Caco-2 (cell line): ENCODE measurements around the gene CCDC112. TPM values are rescaled to one million over a fixed set of nuclear protein-coding genes. Genes with fewer than 3 reads are reported as not detected.
A peak's percentile ranks its signal among the peaks of the same experiment; 100 is the strongest.

Source experiments
- BruUV-seq: library from RNA; stranded (reverse); fragments of 400-500 nt; replicated peaks from 2 replicates; lab custom pipeline; 2021; lab: Mats Ljungman, UMichigan
- CTCF ChIA-PET: fragments of 300-600 bp; sonication (Branson Sonifier 250); formaldehyde crosslinking; loops from one replicate; lab custom pipeline; 2022; ENCODE audit warnings: antibody characterized with exemption; lab: Charles Lee
- POLR2A ChIA-PET: fragments of 300-600 bp; sonication (Branson Sonifier 250); formaldehyde crosslinking; loops from one replicate; lab custom pipeline; 2022; ENCODE audit warnings: antibody characterized with exemption; lab: Charles Lee
- DNase-seq, 2 experiments: peaks; one replicate each; pipeline versions ENCODE4 v3.0.0 to v3.0.0-alpha.2; 2020 to 2022
- H3K27me3 ChIP-seq: replicated peaks from 2 replicates; pipeline ENCODE4 v1.6.0; 2011; ENCODE audit warnings: low read length; ENCODE audit not compliant: control insufficient read depth, insufficient read depth
- H3K36me3 ChIP-seq: 2 replicates; pipeline ENCODE4 v1.5.1; 2011; ENCODE audit warnings: low read length; ENCODE audit not compliant: control insufficient read depth, insufficient read depth
- H3K4me1 ChIP-seq: fragments of 250-450 bp; sonication (Bioruptor Pico); 2 replicates; pipeline ENCODE4 v1.5.1; 2020; ENCODE audit warnings: mild to moderate bottlenecking
- H3K4me3 ChIP-seq: 2 replicates; pipeline ENCODE4 v1.5.1; 2011; ENCODE audit warnings: low read depth, mild to moderate bottlenecking, control low read depth, low read length
- H3K9me3 ChIP-seq: fragments of 250-450 bp; sonication (Bioruptor Pico); 2 replicates; pipeline ENCODE4 v1.5.1; 2020; ENCODE audit warnings: mild to moderate bottlenecking, moderate library complexity
- H3K27ac Mint-ChIP-seq: one replicate; pipeline ENCODE4 v1.8.0; 2022; ENCODE audit warnings: mixed read lengths; ENCODE audit not compliant: unreplicated experiment
- H3K27me3 Mint-ChIP-seq: one replicate; pipeline ENCODE4 v1.8.0; 2022; ENCODE audit warnings: mixed read lengths; ENCODE audit not compliant: insufficient read depth, unreplicated experiment
- H3K36me3 Mint-ChIP-seq: one replicate; pipeline ENCODE4 v1.8.0; 2022; ENCODE audit warnings: mild to moderate bottlenecking, mixed read lengths; ENCODE audit not compliant: insufficient read depth, unreplicated experiment
- H3K4me1 Mint-ChIP-seq: one replicate; pipeline ENCODE4 v1.8.0; 2022; ENCODE audit warnings: low read depth, mixed read lengths; ENCODE audit not compliant: unreplicated experiment
- H3K4me3 Mint-ChIP-seq: one replicate; pipeline ENCODE4 v1.8.0; 2022; ENCODE audit warnings: mild to moderate bottlenecking, moderate library complexity, mixed read lengths; ENCODE audit not compliant: unreplicated experiment
- H3K9me3 Mint-ChIP-seq: one replicate; pipeline ENCODE4 v1.8.0; 2022; ENCODE audit warnings: mixed read lengths; ENCODE audit not compliant: unreplicated experiment
- CTCF ChIP-seq, 2 experiments: fragments of 200-600 bp in 1 of 2; IDR thresholded peaks; 1 replicate in 1 of 2; 2 replicates in 1 of 2; pipeline versions ENCODE4 v1.5.1 to v1.8.0; 2011 to 2022; ENCODE audit warnings: antibody characterized with exemption in 1 of 2, control low read depth in 1 of 2, inconsistent platforms in 1 of 2, low read depth in 1 of 2, low read length in 1 of 2, mild to moderate bottlenecking in 1 of 2, moderate library complexity in 1 of 2; ENCODE audit not compliant: insufficient read depth in 1 of 2, severe bottlenecking in 1 of 2, unreplicated experiment in 1 of 2
- intact Hi-C: fragments of 100-400 bp; cut with micrococcal nuclease; formaldehyde crosslinking; loops from one replicate; pipeline ENCODE4 v1.10.0; 2022; ENCODE audit not compliant: unreplicated experiment
- total RNA-seq: library from RNA; stranded (reverse); gene quantifications from 2 replicates; pipeline ENCODE4 v1.2.3, GENCODE V29; 2022

The CCDC112 gene
- total RNA-seq, 1 experiment from 2014 or later: 2.9 TPM

GRCh38 chr5:115313632-115314031, 17.2 kb upstream of the CCDC112 start:
- intact Hi-C loops: no loop called here
- ChIA-PET CTCF (interaction anchor here (1.0 kb wide), 1 partner anchor 261 kb away, joined by 6 read pairs; no protein-coding TSS in a partner anchor), POLR2A (no interaction called here)
- no peak overlapping the region for H3K4me3 ChIP-seq
- TF ChIP-seq CTCF (IDR thresholded peaks at IDR 0.05; ENCODE audit: insufficient read depth in 1 of 2, low read depth in 1 of 2, low read length in 1 of 2, severe bottlenecking in 1 of 2, unreplicated experiment in 1 of 2): no peak
- no peaks in the 10 kb centered on the region for H3K9me3 Mint-ChIP-seq
- no peaks in the 10 kb centered on the region for H3K36me3 Mint-ChIP-seq
- DNase-seq: no peak
- H3K27ac Mint-ChIP-seq: no peak overlapping the region
- no peaks in the 10 kb centered on the region for H3K36me3 ChIP-seq
- H3K27me3 Mint-ChIP-seq: peaks cover 3% of the 10 kb centered on the region
- no peaks in the 10 kb centered on the region for H3K9me3 ChIP-seq
- H3K27me3 ChIP-seq: no peaks in the 10 kb centered on the region
- H3K4me1 ChIP-seq: no peaks in the 10 kb centered on the region
- no peaks in the 10 kb centered on the region for H3K4me1 Mint-ChIP-seq
- H3K4me3 Mint-ChIP-seq: no peak overlapping the region
- BruUV-seq: no TSS peak

DNA sequence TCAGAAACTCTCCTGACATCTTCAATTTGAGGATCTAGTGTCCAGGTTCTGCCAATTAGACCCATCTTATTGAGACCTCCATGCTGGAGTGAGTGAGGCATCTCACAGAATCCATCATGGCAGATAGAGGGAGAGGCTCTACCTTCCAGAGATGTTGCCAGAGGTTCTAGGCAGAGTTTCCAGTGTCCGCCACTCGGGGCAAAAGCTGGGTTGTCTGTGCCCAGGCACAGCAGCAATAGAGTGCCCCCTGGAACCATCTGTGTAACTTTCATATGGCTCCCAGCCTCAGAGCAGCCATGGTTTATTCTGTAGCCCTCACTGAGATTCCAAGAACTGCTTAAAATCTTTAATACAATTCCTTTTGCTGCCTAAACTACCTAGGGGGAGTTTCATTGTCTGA, 16.6 kb upstream of the CCDC112 start:
- H3K27me3 ChIP-seq: no peaks in the 10 kb centered on the region
- Mint-ChIP-seq H3K36me3 (no peaks in the 10 kb centered on the region), H3K9me3 (no peaks in the 10 kb centered on the region), H3K27me3 (peaks cover 3% of the 10 kb centered on the region), H3K4me3 (no peak overlapping the region), H3K27ac (no peak overlapping the region), H3K4me1 (no peaks in the 10 kb centered on the region)
- no peak overlapping the region for H3K4me3 ChIP-seq
- H3K9me3 ChIP-seq: no peaks in the 10 kb centered on the region
- intact Hi-C loops: no loop called here
- POLR2A ChIA-PET: no interaction called here
- CTCF ChIA-PET: no interaction called here
- no peaks in the 10 kb centered on the region for H3K4me1 ChIP-seq
- no peaks in the 10 kb centered on the region for H3K36me3 ChIP-seq
- no peak for TF ChIP-seq CTCF (IDR thresholded peaks at IDR 0.05; ENCODE audit: insufficient read depth in 1 of 2, low read depth in 1 of 2, low read length in 1 of 2, severe bottlenecking in 1 of 2, unreplicated experiment in 1 of 2)
- BruUV-seq: no TSS peak
- DNase-seq: no peak

DNA sequence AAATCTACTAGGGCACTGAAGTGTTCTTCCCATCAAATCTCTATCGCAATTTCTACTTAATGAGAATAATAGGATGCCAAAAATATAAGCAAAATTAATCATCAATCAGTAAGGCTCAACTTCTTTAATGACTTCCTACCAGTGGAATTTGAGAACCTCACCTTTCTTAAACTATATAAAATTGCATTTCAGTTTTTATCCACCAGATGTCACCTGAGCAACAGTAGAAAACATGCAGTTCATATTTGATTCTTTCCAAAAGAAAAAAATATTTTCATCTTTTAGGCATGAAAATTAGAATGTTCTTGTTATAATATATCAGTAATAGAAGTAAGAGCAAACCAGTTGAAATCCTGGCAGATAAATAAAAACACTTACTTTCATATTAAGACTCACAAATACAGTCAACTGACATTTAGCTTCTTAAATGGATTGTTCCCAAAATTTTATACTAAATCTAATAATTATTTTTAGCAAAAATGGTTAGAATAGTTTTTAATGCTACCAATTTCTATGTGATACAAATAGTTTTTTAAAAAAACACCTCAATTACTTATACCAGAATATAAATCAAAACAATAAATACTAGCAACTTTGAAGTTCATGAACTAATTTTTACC, 13.4 kb upstream of the CCDC112 start:
- Histone ChIP-seq H3K36me3 (no peaks in the 10 kb centered on the region), H3K9me3 (no peaks in the 10 kb centered on the region), H3K4me1 (no peaks in the 10 kb centered on the region), H3K4me3 (no peak overlapping the region), H3K27me3 (no peaks in the 10 kb centered on the region)
- Mint-ChIP-seq H3K9me3 (no peaks in the 10 kb centered on the region), H3K27me3 (no peaks in the 10 kb centered on the region), H3K36me3 (no peaks in the 10 kb centered on the region), H3K4me1 (no peaks in the 10 kb centered on the region), H3K4me3 (no peak overlapping the region), H3K27ac (no peak overlapping the region)
- intact Hi-C loops: loop anchor here (1.0 kb wide), 2 partner anchors 264 to 276 kb away; no protein-coding TSS in a partner anchor
- no TSS peak for BruUV-seq
- CTCF ChIA-PET: interaction anchor here (0.5 to 2.5 kb wide), 4 partner anchors 234 to 1955 kb away, joined by 3 to 23 read pairs (median 9); no protein-coding TSS in a partner anchor
- peak in 1 of 2 experiments; percentile 24 for DNase-seq
- peak in 1 of 2 experiments; percentile 43 for TF ChIP-seq CTCF (IDR thresholded peaks at IDR 0.05; ENCODE audit: insufficient read depth in 1 of 2, low read depth in 1 of 2, low read length in 1 of 2, severe bottlenecking in 1 of 2, unreplicated experiment in 1 of 2)
- POLR2A ChIA-PET: no interaction called here
